Hepatic stellate cell (primary cell): ENCODE data around the gene ANKRD16.
"Not testable (repeated sequence)": the region's sequence is repeated elsewhere in the genome, so short reads cannot be mapped to it uniquely, and the experiment has no call there.

Source experiments
- DNase-seq: peaks from one replicate; pipeline ENCODE4 v3.0.0; 2011; ENCODE audit warnings: low spot score

ANKRD16 gene

GRCh38 chr10:5835446-5836095 lies 54.1 kb downstream of the ANKRD16 start:
- DNase-seq = no peak

GRCh38 chr10:5833814-5834213 lies 55.9 kb downstream of the ANKRD16 start:
- no peak for DNase-seq

GRCh38 chr10:5832946-5833345 lies 56.7 kb downstream of the ANKRD16 start:
- DNase-seq = no peak

DNA sequence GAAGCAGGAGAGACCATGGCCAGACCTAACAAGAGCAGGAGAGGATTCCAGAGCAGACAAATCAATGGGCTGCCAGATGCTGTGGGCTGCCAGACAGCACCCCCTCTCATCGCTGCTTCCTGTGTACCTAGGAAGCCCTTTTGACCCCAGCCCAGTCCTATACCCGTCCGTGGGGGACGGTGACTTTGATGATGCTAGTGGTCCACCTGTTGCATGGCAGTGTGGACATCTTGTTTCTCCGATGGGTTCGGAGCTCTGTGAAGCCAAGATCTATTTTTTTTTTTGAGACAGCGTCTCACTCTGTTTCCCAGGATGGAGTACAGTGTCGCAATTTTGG lies 58.3 kb downstream of the ANKRD16 start:
- DNase-seq = no peak

- no peak for DNase-seq
Observed at GRCh38 chr10:5830629-5831445, 58.9 kb downstream of the ANKRD16 start.

GRCh38 chr10:5829267-5829666 lies 60.4 kb downstream of the ANKRD16 start:
- no peak for DNase-seq

DNA sequence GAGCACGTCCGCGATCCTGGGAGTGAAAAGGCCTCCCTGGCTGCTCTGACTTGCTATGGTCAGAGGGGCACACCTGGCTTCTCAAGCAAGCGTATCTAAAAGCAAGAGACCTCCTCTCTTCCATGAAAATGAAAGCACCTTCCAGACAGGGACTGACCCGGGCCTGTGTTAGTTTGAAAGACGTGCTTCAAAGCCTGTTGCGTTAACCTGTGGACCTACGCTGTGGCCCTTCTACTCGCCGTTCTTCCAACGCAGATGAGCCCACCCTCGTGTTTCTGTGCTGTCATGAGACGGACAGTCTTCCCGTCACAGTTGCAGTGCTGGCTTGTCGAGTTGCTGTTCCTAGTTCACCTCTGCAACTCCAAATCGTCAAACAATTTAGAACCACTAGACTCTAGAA lies 61.0 kb downstream of the ANKRD16 start:
- no peak for DNase-seq

GRCh38 chr10:5827841-5828240 lies 61.9 kb downstream of the ANKRD16 start:
- DNase-seq = no peak

- not testable (repeated sequence) for DNase-seq
Observed at GRCh38 chr10:5826511-5826910, 63.2 kb downstream of the ANKRD16 start.

DNA sequence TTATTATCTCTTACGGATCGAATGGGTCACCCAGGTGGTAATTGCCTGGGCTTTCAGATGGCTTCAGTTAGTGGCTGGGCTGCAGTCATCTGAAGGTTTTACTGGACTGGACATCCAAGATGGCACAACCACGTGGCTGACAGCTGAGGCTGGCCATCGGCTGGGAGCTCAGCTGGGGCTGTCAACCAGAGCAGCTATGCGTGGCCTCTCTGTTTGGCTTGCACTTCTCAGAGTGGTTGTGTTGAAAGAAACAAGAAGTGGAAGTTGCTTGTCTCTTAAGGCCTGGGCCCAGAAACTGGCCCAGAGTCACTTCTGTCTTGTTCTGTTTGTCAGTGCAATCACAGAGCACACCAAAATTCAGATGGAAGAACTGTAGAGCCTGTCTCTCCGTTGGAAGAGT lies 70.8 kb downstream of the ANKRD16 start:
- no peak for DNase-seq

- DNase-seq = no peak
Observed at GRCh38 chr10:5818048-5818331, 71.7 kb downstream of the ANKRD16 start.

- no peak for DNase-seq
Observed at GRCh38 chr10:5817322-5818047, 72.2 kb downstream of the ANKRD16 start.

DNA sequence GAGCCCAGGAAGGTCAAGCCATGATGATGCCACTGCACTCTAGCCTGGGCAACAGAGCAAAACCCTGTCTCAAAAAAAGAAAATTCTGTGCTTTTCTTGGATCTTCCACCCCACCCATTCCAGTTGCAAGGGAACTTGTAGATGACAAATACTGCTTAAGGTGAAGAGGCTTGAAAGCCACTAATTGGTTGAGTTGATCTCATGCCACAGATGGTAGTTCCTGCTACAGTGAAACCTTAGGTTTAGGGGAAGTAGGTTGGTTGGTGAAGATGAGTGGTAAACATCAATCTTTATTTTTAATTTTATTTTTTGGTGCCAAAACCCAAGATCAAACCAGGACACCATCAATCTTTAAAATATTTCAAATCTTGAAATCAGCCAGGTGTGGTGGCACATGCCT lies 73.5 kb downstream of the ANKRD16 start:
- DNase-seq = no peak

GRCh38 chr10:5814110-5815107 lies 75.3 kb downstream of the ANKRD16 start:
- DNase-seq = no peak

GRCh38 chr10:5813341-5814109 lies 76.2 kb downstream of the ANKRD16 start, which contains the start of gene GDI2:
GDI2 (minus strand) TSS chr10:5813434; CDS start chr10:5813258, 176 bp downstream.
- DNase-seq = peak; percentile 98

DNA sequence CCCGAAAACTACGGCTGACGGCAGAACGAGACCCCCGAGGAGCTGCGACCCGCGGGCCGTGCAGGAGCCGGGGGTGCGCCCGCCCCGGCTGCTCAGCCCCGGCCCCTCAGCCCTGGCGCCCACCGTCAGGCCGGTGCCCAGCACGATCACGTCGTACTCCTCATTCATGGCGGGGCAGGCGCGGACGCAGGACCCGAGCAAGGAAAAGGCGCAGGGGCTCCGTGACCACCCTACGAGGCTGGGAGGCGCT lies 76.7 kb downstream of the ANKRD16 start:
- no peak for DNase-seq

DNA sequence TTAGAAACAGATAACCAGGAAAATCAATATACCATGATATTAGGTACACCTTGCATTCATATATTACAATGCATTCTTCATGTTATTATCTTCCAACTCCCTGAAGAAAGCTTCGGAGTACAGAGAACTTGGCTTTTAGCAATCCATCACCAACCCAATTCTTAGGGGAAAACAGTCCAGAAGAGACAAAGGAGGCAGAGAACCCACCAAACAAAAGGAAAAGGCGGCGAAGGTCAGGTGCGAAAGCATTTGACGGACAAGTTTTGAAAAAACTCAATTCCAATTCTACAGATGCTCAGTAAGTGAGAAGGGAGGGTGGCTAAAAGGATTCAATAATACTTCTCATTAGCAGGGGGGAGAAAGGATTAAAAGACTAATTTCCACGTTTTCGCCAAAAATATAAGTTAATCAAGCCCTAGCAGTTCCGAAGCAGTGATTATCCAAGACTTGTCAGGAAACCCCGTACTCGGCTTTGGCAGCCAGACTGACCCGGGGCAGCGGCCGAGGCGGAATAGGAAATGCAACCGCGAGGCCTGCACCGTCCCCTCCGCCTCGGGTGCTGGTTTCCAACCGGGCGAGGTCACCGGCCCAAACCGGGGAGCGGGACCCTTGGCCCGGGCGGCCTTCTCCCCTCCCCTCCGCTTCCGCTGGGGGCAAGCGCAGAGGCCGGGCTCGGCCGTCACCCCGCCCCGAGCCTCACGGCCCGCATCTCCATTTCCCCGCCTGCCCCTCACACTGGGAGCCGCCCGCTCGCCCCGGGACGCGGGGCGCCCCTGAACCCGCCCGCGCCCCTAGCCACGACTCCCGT lies 77.2 kb downstream of the ANKRD16 start:
- DNase-seq = peak; percentile 36
